CD4-positive, alpha-beta T cell treated with Interleukin-10 for 1 hour (primary cell): Measurements from ENCODE around the gene FILIP1.

Experiments used
- DNase-seq: peaks from one replicate; pipeline ENCODE4 v3.0.0-alpha.2; 2020

FILIP1 gene

GRCh38 chr6:75377386-75377785 is 116.2 kb downstream of the FILIP1 start:
- DNase-seq = no peak

DNA sequence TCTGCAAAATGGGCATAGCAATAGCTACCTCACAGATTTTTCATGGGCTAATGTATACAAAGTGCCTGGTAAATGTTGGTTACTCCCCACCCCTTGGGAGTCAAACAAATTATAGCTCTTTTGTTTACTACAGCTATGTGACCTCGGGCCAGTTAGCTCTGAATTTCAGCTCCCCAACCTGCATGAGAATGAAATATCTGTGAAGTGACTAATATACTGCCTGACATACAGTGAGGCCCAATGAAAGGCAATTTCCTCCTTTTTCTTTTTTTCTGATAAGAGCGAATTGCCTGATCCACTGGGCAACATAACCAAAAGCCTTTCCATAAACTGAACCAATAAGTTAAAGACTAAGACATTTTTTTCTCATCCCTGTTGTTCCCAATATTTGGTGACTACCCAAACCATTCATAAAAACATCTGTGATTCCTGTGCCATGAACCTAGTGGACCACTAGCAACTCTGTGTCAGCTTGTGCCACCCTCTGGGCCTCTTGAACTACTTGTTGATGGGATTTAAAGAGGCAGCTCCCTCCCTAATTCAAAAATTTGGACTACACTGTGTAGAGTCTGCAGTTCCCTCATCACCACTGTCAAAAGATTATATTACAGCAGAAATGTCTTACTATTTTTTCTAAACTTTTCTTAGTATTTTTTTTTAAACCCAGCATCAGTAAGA is 117.1 kb downstream of the FILIP1 start:
- DNase-seq = no peak

DNA sequence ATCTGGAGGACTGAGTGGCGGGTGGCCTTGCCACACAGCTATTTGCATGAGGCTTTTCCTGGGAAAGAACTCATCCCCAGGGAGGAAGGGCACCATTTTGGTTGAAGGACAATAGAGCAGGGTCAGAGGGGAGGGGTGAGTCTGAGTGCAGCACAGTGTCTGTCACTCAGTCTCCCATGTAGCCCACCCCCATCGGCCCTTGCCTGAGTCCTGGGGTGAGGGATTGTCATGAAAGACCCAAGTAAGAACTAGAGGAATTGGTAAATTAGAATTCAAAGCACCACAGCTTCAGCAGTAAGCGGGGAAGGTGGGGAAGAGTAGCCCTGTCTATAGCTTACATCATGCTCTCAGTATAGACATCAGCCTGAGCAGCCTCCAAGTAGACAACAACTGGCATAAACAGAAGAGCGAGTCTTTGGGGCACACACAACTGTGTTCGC is 118.6 kb downstream of the FILIP1 start:
- no peak for DNase-seq

- DNase-seq = no peak
These were observed 120.7 kb downstream of the FILIP1 start for GRCh38 chr6:75372884-75373283.

GRCh38 chr6:75370011-75370410 is 123.6 kb downstream of the FILIP1 start:
- DNase-seq = no peak

DNA sequence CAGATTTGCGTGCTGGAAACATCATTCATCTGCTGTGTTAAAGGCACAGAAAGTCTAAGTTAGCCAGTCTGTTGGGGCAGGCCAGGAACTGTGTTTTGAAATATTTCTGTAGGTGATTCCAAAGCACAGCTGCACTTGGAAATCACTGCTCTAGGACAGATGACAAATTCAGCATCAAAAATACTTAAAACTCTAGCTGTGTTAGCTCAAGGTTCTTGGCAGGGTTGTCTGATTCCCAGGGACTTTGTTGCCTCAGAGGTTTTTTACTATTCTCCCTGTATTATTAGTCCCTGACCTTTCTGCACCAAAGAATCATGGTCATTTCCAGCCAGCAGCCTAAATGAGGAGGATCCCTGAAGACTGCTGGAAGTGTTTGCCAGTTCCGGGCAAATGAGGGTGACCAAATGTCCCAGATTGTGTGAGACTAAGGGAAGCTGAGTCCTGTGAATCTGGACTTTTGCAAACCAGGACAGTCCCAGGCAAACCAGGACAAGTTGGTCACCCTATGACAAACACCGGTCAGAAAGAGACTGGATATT is 124.7 kb downstream of the FILIP1 start:
- DNase-seq = no peak

- no peak for DNase-seq
These were observed 125.3 kb downstream of the FILIP1 start for GRCh38 chr6:75368151-75368779.

GRCh38 chr6:75363304-75363703 is 130.3 kb downstream of the FILIP1 start:
- DNase-seq = no peak

DNA sequence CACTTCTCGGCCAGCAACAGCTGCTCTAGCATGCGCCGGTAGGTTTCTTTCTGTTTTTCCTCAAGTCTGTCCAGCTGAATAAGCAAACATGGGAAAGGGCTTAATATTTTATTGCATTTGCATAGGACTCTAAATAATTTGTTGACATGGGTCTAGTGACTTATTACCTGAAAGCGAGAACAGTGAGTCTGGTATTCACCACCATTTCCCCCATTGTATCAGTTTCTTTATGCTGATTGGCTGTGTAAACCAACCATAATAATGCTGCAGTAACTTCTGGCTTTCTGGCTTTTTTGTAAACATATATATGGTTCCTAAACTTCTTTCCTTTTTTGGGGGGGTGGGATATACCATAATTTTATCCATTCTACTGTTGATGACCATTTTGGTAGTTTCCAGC is 140.0 kb downstream of the FILIP1 start:
- no peak for DNase-seq

DNA sequence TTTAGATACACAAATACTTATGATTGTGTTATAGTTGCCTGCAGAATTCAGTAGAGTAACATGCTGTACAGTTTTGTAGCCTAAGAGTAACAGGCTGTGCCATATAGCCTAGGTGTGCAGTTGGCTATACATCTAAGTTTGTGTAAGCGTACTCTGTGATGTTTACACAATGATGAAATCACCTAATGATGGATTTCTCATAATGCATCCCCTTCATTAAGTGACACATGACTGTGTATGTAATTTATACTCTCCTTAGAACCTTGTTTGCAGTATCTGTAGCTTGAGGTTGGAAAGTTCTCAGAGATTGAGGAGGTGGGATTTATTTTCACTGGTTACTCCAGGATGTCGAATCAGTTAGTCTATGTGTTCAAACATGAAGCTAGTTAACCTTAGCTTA is 142.0 kb downstream of the FILIP1 start:
- DNase-seq = no peak

- no peak for DNase-seq
These were observed 142.8 kb downstream of the FILIP1 start for GRCh38 chr6:75350808-75351207.

DNA sequence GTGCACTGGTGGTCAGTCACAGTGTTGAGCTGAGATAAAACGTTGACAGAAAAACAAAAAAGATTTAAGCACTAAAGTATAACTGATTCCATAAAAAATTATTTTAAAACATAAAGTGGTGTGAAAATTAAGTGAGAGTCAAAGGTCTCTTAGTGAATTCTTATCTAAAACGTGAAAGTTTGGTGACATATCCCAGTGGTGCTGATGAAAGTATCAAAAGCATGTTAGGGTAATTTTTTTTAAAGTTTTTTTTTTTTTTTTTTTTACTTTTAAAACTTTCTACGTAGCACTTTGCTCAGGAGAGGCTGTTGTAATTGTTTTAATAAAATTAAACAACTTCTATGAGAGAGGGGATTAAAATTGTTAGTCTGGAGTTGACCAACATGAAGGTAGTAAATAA is 143.4 kb downstream of the FILIP1 start:
- no peak for DNase-seq

- no peak for DNase-seq
These were observed 144.2 kb downstream of the FILIP1 start for GRCh38 chr6:75349262-75349984.

DNA sequence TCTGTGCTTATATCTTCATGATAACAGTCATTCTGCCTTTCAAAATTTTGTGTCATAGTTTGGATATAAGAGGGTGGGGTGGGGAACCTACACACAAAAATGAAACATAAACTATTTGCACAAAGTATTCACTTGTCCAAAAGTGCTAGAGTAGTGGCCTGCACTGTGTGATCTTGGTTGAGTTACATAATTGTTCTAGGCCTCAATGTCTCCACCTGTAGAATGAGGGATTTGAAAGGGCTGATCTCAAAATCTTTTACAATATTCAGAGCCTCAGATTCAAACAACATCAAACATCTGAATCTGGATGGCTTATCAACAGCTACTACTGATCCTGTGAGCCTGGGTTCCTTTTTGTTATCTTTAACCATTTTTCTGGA is 144.7 kb downstream of the FILIP1 start:
- no peak for DNase-seq

GRCh38 chr6:75347898-75348610 is 145.5 kb downstream of the FILIP1 start:
- no peak for DNase-seq

DNA sequence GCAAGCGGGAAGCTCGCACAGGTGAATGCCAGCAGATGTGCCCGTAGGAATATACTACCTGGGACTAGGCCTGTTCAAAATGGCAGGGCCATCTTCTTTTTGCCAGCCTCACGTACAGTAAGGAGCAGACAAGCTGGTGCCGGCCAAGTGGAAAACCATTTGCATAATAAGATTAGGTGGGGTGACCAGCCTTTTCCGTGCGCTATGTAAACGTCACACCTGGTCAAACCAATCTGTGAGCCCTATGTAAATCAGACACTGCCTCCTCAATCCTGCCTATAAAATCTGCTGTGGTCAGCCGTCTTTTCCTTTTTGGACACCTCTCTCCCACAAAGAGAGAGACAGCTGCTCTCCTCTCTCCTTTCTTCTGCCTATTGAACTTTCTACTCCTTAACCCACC is 148.2 kb downstream of the FILIP1 start:
- DNase-seq = no peak

DNA sequence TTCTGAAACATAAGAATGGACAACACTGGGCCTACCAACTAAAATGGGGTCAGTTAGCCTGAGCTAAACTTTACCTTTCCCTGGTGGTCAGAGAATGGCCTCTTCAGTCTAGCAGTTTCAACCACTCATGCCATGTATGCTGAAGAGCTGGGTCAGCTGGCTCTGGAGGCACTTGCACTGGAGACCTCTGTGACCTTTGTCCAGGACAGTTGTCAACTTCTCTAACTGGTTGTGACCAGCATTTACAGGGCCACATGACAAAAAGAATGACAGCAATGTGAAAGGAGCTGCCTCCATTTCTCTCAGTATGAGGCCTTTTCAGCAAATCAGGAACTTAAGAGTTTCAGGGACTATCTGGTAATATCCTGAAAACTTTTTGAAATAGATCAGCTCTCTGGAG is 149.1 kb downstream of the FILIP1 start:
- DNase-seq = no peak

DNA sequence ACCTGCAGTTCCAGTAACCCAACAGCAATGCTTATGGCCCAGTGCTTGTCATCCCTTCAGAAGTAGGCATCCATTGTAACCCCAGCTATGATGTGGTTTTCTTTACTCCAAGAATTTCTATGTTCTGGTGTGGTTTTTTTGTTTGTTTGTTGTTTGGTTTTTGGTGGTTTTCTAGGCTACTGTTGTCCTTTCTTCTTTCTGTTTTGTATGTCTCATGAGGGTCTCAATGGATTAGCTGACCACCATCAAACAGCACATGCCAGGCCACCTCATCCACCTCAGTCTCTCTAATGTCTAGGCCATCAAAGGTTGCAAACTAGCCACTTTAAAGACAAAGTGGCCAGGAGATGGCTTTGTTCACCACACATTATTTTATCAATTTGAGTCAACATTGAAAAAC is 149.6 kb downstream of the FILIP1 start:
- no peak for DNase-seq

DNA sequence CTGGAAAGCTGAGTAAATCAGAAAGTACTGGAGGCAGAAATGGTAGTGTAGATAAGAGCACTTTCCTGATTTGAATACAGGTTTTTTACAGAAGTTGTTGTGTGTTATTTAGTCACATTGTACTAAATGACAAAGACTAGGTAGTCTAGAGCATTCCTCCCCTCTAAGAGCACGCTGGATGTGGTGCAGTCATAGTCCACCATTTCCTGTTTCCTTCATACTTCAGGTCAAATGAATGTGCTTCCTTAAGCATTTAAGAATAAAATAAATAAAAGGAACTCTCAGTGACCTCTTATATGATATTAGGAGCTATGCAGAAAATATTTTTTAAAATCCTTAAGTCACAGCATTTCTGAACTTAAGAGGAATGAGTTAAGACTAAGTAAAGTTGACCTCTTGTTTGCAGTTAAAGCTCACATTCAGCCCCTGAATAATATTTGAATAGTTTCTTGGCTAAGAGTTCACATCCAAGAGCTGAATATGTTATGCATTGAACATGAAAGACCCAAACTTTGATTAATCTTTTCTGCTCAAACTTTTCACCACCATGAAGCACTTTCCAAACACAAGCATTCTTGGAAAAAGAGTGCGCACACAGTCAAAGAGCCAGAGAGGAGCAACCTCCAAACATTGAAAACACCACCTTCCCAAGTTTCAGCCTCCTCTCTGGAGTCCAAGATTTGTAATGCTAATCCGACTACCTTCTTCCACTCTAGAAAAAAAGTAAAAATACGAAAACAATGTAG is 155.6 kb downstream of the FILIP1 start:
- no peak for DNase-seq

GRCh38 chr6:75334266-75335040 is 159.1 kb downstream of the FILIP1 start:
- no peak for DNase-seq

DNA sequence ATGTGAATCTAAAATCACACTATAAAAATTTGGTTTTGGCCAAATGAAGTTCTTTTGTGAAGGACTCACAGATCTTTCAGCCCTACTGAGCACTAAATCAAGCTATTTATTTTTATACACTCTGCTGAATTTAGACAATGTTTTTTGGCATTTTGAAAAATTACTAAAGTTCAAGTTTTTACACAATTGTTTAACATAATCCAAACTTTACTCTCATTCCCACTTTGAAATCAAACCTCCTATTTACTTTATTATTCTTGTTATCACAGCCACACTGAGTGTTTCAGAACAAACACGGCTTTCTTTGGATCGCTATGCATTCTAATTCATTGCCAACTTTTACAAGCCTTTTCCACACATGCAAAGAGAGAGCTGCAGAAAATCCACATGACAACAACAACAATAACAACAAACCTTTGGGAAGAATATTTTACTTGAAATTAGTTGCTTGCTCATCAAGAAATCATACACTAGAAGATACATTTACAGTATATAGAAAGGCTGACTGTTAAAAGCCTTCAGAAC is 159.9 kb downstream of the FILIP1 start:
- DNase-seq = no peak

DNA sequence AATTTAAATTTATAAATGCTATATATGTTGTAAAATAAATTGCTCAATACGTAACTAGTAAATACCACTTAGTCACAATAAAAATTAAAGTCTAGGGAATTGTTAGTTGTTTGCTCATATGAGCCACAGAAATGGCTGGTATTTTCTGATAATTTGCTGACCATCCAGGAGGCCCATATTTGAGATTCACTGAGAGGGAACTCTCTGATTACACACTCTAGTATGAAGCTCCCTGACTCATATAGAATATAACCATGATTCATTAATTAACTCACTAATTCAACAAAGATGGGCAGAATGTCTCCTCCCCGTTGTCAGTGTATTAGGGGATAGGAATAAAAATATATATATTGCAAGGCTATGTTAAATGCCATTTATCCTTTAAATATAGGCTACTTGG is 162.4 kb downstream of the FILIP1 start:
- DNase-seq = no peak
